KMS-11 (cell line): ENCODE measurements around the gene MCC.

Experiments used
- H2AFZ ChIP-seq: fragments of 200-600 bp; sonication (generic); 2 replicates; pipeline ENCODE4 v1.6.1; 2016; ENCODE audit warnings: antibody characterized with exemption, mixed run types, low read depth
- H3K27ac ChIP-seq: fragments of 200-600 bp; sonication (generic); 2 replicates; pipeline ENCODE4 v1.6.1; 2016; ENCODE audit warnings: mild to moderate bottlenecking, mixed run types
- H3K27me3 ChIP-seq: fragments of 200-600 bp; sonication (generic); 2 replicates; pipeline ENCODE4 v1.6.1; 2017; ENCODE audit warnings: mild to moderate bottlenecking, low read depth, mixed run types, moderate library complexity; ENCODE audit not compliant: insufficient read depth
- H3K36me3 ChIP-seq: fragments of 200-600 bp; sonication (generic); 2 replicates; pipeline ENCODE4 v1.6.1; 2017; ENCODE audit warnings: mild to moderate bottlenecking, mixed run types; ENCODE audit not compliant: insufficient read depth
- H3K4me1 ChIP-seq: fragments of 200-600 bp; sonication (generic); 2 replicates; pipeline ENCODE4 v1.6.1; 2016; ENCODE audit warnings: mild to moderate bottlenecking, low read depth, mixed run types; ENCODE audit not compliant: poor library complexity, severe bottlenecking
- H3K4me2 ChIP-seq: fragments of 200-600 bp; sonication (generic); 2 replicates; pipeline ENCODE4 v1.7.0; 2016; ENCODE audit warnings: mild to moderate bottlenecking, mixed run types
- H3K4me3 ChIP-seq: fragments of 200-600 bp; sonication (generic); IDR thresholded peaks from 2 replicates; pipeline ENCODE4 v1.6.1; 2017; ENCODE audit warnings: low read depth, low read length, mixed read lengths; ENCODE audit not compliant: insufficient read depth
- H3K79me2 ChIP-seq: fragments of 200-600 bp; sonication (generic); 2 replicates; pipeline ENCODE4 v1.6.1; 2016; ENCODE audit warnings: low read depth, mixed run types; ENCODE audit not compliant: insufficient read depth
- H3K9ac ChIP-seq: fragments of 200-600 bp; sonication (generic); 2 replicates; pipeline ENCODE4 v1.6.1; 2016; ENCODE audit warnings: mild to moderate bottlenecking, mixed run types
- H4K20me1 ChIP-seq: fragments of 200-600 bp; sonication (generic); 2 replicates; pipeline ENCODE4 v1.6.1; 2016; ENCODE audit warnings: mild to moderate bottlenecking, mixed run types; ENCODE audit not compliant: insufficient read depth
- TF ChIP-seq, protein P1 (sequence below): fragments of 200-600 bp; sonication (generic); conservative IDR thresholded peaks from 2 replicates; pipeline ENCODE4 v1.6.1; 2017; ENCODE audit warnings: low read depth, mild to moderate bottlenecking, antibody characterized with exemption, low read length, moderate library complexity, mixed read lengths

Gene MCC

DNA sequence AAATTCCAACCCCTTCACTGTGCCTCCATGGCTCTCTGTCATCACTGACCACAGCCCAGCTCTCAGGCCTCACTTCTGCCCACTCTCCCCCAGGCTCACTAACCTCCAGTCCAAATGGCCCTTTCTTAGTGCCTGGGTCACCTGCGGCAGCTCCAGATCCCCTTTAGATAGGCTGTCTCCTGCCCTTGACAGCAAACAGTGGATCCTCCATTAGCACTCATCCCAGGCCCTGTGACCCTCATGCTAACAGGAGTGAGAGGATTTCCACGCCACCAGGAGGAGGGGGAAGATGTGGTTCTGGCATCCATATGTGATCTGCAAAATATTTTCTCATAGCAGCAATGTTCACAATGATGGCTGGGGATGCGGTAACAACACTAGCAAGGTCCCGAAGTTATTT is 372.3 kb downstream of the MCC start:
- Histone ChIP-seq H3K4me1 (no peaks in the 10 kb centered on the region), H3K9ac (no peak overlapping the region), H4K20me1 (no peaks in the 10 kb centered on the region), H3K4me2 (no peak overlapping the region), H3K27me3 (no peaks in the 10 kb centered on the region), H2AFZ (no peak overlapping the region), H3K27ac (no peak overlapping the region), H3K79me2 (no peaks in the 10 kb centered on the region), H3K36me3 (no peaks in the 10 kb centered on the region; the same call in 1 of the 2 replicates), H3K4me3 (no peak overlapping the region)
- TF ChIP-seq, protein P1, sequence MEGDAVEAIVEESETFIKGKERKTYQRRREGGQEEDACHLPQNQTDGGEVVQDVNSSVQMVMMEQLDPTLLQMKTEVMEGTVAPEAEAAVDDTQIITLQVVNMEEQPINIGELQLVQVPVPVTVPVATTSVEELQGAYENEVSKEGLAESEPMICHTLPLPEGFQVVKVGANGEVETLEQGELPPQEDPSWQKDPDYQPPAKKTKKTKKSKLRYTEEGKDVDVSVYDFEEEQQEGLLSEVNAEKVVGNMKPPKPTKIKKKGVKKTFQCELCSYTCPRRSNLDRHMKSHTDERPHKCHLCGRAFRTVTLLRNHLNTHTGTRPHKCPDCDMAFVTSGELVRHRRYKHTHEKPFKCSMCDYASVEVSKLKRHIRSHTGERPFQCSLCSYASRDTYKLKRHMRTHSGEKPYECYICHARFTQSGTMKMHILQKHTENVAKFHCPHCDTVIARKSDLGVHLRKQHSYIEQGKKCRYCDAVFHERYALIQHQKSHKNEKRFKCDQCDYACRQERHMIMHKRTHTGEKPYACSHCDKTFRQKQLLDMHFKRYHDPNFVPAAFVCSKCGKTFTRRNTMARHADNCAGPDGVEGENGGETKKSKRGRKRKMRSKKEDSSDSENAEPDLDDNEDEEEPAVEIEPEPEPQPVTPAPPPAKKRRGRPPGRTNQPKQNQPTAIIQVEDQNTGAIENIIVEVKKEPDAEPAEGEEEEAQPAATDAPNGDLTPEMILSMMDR: no peak

DNA sequence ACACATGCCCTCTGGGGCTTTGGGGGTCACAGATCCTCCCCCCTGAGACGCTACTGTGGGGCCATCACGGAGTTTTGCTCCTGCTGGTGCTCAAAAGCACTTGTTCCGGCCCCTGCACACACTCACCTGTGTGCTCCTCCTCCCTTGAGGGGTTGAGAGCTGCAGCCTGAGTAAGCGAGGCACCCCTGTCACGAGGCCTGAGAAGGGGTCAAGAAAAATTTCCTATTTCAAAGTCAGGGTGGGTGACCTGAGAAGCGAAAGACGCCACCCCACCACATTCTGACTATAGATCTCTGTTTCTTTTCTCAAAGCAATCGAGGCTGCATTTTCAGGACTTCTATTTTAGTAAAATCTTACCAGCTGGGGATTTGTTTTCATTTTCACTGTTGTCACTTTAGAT is 373.2 kb downstream of the MCC start:
- Histone ChIP-seq H3K36me3 (no peaks in the 10 kb centered on the region; the same call in 1 of the 2 replicates), H3K4me1 (no peaks in the 10 kb centered on the region), H3K4me2 (no peak overlapping the region), H4K20me1 (no peaks in the 10 kb centered on the region), H3K27me3 (no peaks in the 10 kb centered on the region), H3K9ac (no peak overlapping the region), H3K4me3 (no peak overlapping the region), H2AFZ (no peak overlapping the region), H3K27ac (no peak overlapping the region), H3K79me2 (no peaks in the 10 kb centered on the region)
- TF ChIP-seq, protein P1: no peak

DNA sequence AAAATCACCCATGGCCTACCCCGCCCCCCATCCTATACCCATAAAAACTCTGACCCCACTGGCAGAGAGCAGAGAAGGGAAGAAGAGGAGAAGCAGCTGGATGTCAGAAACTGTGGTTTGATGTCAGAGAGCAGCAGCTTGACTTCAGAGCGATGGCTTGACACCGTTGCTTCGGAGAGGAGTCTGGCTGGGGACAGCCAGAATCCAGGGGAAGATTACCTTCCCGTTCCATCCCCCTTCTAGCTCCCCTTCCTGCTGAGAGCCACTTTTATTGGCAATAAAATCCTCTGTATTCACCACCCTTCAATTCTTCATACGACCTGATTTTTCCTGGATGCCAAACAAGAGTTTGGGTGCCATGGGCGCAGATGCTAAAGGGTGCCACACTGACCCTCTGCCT is 373.7 kb downstream of the MCC start:
- no peaks in the 10 kb centered on the region for H4K20me1 ChIP-seq
- no peaks in the 10 kb centered on the region; the same call in 1 of the 2 replicates for H3K36me3 ChIP-seq
- H3K9ac ChIP-seq: no peak overlapping the region
- H3K4me3 ChIP-seq: no peak overlapping the region
- H3K79me2 ChIP-seq: no peaks in the 10 kb centered on the region
- no peak overlapping the region for H3K4me2 ChIP-seq
- H3K27ac ChIP-seq: no peak overlapping the region
- TF ChIP-seq, protein P1: no peak
- H3K27me3 ChIP-seq: no peaks in the 10 kb centered on the region
- no peaks in the 10 kb centered on the region for H3K4me1 ChIP-seq
- H2AFZ ChIP-seq: no peak overlapping the region

DNA sequence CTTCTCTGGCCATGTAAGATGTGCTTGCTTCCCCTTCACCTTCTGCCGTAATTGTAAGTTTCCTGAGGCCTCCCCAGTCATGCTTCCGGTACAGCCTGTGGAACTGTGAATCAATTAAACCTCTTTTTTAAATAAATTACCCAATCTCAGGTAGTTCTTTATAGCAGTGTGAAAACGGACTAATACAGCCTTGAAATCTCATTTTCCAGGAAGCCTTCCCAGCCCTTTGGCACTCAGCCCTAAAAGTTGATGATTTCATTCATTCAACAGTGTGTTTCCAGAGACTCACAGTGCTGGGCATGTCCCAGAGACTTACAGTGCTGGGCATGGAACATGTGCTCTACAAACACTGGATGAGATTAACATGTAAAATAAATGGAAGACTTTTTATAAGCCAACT is 375.8 kb downstream of the MCC start:
- no peaks in the 10 kb centered on the region for H3K27me3 ChIP-seq
- TF ChIP-seq, protein P1: no peak
- H3K79me2 ChIP-seq: no peaks in the 10 kb centered on the region

More for the DNA sequence above, 375.8 kb downstream of the MCC start:
- Histone ChIP-seq H3K4me3 (no peak overlapping the region), H3K27ac (no peak overlapping the region), H3K4me1 (no peaks in the 10 kb centered on the region), H3K9ac (no peak overlapping the region), H4K20me1 (no peaks in the 10 kb centered on the region), H3K4me2 (no peak overlapping the region), H3K36me3 (no peaks in the 10 kb centered on the region; the same call in 1 of the 2 replicates), H2AFZ (no peak overlapping the region)
